ENCODE data around the gene CADM2. TPM values are rescaled to one million over a fixed set of nuclear protein-coding genes. Genes with fewer than 3 reads are reported as not detected.

The CADM2 gene
- total RNA-seq, 1 donor from 2014 or later = 4.3 TPM

DNA sequence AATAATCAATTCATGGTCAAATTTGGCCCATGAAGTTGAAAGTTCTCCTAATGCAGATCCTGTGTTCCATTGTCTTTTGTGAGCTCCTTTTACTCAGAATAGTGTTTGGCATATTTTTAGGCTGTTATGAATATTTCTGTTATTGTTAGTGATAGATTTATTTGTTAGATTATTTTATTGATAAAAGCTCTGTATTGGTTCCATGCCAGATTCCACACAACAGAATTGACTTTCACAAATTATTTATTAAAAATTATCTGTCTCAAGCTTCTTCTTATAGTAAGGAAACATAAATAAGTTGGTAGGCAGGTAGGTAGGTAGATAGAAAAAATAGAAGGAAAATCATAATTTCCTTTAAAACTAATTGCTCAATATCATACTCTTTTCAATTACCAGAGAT lies 557.4 kb downstream of the CADM2 start:
- Histone ChIP-seq H3K4me3 (no peak overlapping the region), H3K4me1 (no peaks in the 10 kb centered on the region), H3K9me3 (replicated peaks) (no peaks in the 10 kb centered on the region), H3K27me3 (ENCODE audit: low read depth) (no peaks in the 10 kb centered on the region), H3K27ac (replicated peaks) (no peak overlapping the region), H3K36me3 (no peaks in the 10 kb centered on the region)
- intact Hi-C loops (cut with micrococcal nuclease) = no loop called here
- DNase-seq = no peak
- TF ChIP-seq, protein P1, sequence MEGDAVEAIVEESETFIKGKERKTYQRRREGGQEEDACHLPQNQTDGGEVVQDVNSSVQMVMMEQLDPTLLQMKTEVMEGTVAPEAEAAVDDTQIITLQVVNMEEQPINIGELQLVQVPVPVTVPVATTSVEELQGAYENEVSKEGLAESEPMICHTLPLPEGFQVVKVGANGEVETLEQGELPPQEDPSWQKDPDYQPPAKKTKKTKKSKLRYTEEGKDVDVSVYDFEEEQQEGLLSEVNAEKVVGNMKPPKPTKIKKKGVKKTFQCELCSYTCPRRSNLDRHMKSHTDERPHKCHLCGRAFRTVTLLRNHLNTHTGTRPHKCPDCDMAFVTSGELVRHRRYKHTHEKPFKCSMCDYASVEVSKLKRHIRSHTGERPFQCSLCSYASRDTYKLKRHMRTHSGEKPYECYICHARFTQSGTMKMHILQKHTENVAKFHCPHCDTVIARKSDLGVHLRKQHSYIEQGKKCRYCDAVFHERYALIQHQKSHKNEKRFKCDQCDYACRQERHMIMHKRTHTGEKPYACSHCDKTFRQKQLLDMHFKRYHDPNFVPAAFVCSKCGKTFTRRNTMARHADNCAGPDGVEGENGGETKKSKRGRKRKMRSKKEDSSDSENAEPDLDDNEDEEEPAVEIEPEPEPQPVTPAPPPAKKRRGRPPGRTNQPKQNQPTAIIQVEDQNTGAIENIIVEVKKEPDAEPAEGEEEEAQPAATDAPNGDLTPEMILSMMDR (IDR thresholded peaks at IDR 0.05; ENCODE audit: borderline replicate concordance) = no peak

DNA sequence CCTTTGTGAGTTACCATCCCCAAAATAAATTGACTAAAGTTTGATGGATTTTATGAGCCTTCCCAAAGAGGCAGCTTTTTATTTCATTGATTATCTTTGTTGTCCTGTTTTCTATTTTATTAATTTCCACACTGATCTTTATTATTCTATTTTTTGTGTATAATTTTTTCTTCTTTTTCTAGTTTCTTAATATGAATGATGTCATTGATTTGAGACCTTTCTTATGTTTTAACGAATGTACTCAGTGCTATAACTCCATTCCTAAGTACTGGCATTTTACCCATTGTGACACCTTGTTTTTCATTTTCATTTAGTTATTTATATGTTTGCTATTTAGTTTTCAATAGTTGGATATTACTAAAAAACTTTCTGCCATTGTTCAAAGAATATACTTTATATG lies 565.3 kb downstream of the CADM2 start:
- DNase-seq = no peak
- Histone ChIP-seq H3K27me3 (ENCODE audit: low read depth) (no peaks in the 10 kb centered on the region), H3K4me1 (no peaks in the 10 kb centered on the region), H3K36me3 (no peaks in the 10 kb centered on the region), H3K9me3 (replicated peaks) (no peaks in the 10 kb centered on the region), H3K27ac (replicated peaks) (no peak overlapping the region), H3K4me3 (no peak overlapping the region)
- intact Hi-C loops (cut with micrococcal nuclease) = no loop called here
- TF ChIP-seq, protein P1 (IDR thresholded peaks at IDR 0.05; ENCODE audit: borderline replicate concordance) = no peak

DNA sequence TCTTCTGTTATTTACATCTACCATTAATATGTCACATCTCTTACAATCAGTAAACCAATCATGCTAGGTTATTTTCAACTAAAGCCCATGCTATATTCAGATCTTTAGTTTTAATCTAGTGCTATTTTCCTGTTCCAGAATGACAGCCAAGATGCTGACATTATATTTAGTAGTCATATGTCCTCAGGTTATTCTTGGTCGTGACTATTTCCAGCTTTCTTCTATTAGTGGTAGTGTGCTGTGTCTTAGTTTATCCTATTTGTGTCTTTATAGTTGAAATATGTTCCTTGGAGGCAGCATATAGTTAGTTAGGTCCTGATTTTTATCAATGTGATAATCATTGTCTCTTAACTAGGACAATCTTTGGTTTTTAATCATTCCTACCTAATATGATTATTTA lies 566.5 kb downstream of the CADM2 start:
- Histone ChIP-seq H3K36me3 (no peaks in the 10 kb centered on the region), H3K27me3 (ENCODE audit: low read depth) (no peaks in the 10 kb centered on the region), H3K9me3 (replicated peaks) (no peaks in the 10 kb centered on the region), H3K4me1 (no peaks in the 10 kb centered on the region), H3K27ac (replicated peaks) (no peak overlapping the region), H3K4me3 (no peak overlapping the region)
- TF ChIP-seq, protein P1 (IDR thresholded peaks at IDR 0.05; ENCODE audit: borderline replicate concordance) = no peak
- intact Hi-C loops (cut with micrococcal nuclease) = no loop called here
- DNase-seq = no peak

DNA sequence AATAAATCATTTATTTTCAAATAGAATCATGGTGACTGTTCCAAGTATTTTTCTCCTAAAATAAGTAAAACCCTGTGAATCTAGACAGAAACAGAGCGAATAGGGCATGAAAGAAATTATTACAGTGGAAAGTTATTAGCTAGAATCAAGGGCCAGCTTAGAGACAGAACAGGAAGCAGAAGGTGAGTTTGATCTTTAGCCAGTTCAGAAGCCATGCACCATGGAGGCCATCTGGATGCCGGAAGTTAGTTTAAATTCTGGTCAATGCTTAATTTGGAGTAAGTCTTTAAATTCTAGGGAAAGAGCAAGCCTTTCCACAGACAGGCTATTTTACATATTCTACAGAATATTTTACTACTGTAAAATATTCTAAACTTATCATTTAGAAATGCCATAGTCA lies 574.8 kb downstream of the CADM2 start:
- H3K36me3 ChIP-seq = no peaks in the 10 kb centered on the region
- H3K27me3 ChIP-seq (ENCODE audit: low read depth) = no peaks in the 10 kb centered on the region
- TF ChIP-seq, protein P1 (IDR thresholded peaks at IDR 0.05; ENCODE audit: borderline replicate concordance) = no peak
- intact Hi-C loops (cut with micrococcal nuclease) = no loop called here
- H3K9me3 ChIP-seq (replicated peaks) = peaks cover 7% of the 10 kb centered on the region
- no peak overlapping the region for H3K27ac ChIP-seq (replicated peaks)
- no peak for DNase-seq
- H3K4me1 ChIP-seq = no peaks in the 10 kb centered on the region
- H3K4me3 ChIP-seq = no peak overlapping the region

DNA sequence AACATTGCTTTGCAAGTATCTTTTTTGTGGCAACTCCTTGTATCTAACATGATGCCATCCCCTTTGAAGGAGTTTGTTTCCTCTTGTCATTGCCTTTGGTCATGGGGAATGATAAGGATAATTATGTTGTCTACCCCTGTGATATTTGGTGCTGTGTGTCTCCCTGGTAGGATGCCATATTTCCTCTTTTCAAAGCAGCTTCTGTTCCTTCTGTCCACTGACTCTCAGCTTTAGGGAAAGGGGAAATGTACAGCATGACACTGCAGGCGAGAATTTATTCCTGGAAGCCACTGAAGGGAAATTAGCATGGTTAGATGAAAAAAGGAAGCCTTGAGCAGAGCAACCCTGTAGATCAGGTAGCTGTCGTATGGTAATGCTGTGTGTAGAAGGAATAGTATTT lies 576.7 kb downstream of the CADM2 start:
- TF ChIP-seq, protein P1 (IDR thresholded peaks at IDR 0.05; ENCODE audit: borderline replicate concordance) = no peak
- Histone ChIP-seq H3K27ac (replicated peaks) (no peak overlapping the region), H3K27me3 (ENCODE audit: low read depth) (no peaks in the 10 kb centered on the region), H3K4me1 (no peaks in the 10 kb centered on the region), H3K9me3 (replicated peaks) (peaks cover 10% of the 10 kb centered on the region), H3K36me3 (no peaks in the 10 kb centered on the region), H3K4me3 (no peak overlapping the region)
- DNase-seq = no peak
- intact Hi-C loops (cut with micrococcal nuclease) = no loop called here

DNA sequence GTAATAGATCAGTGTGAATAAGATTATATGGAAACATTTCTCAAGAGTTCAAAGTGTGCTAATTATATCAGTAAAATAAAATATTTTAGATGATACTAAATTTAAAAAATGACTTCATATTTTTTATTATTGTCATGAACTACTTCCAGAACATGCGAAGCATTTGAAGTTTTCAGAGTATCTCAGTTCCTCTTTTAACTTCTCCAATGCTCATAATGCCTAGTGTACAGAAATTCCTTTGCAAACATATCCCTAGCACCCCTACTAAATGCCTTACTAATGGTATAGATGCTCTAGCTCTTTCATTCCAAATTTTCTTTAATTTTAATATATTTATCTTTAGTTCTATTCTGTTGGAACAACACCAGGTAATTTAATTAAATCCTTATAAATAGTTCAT lies 580.4 kb downstream of the CADM2 start:
- Histone ChIP-seq H3K9me3 (replicated peaks) (peaks cover 9% of the 10 kb centered on the region), H3K27me3 (ENCODE audit: low read depth) (no peaks in the 10 kb centered on the region), H3K4me3 (no peak overlapping the region), H3K27ac (replicated peaks) (no peak overlapping the region), H3K4me1 (no peaks in the 10 kb centered on the region), H3K36me3 (no peaks in the 10 kb centered on the region)
- intact Hi-C loops (cut with micrococcal nuclease) = no loop called here
- no peak for DNase-seq
- TF ChIP-seq, protein P1 (IDR thresholded peaks at IDR 0.05; ENCODE audit: borderline replicate concordance) = no peak
